H9 (cell line): ENCODE results near the gene AFDN. TPM values are rescaled to one million over a fixed set of nuclear protein-coding genes. Genes with fewer than 3 reads are reported as not detected.

Experiments
- DNase-seq: peaks from one replicate; pipeline ENCODE4 v3.0.0-alpha.2; 2017
- H2AFZ ChIP-seq: one replicate; pipeline ENCODE4 v1.6.1; 2013; ENCODE audit warnings: mild to moderate bottlenecking, low read length, control low read depth, moderate library complexity
- H2AK5ac ChIP-seq: 2 replicates; pipeline ENCODE4 v1.6.1; 2013; ENCODE audit warnings: low read length, control low read depth, mixed read lengths; ENCODE audit not compliant: insufficient read length
- H2BK120ac ChIP-seq: one replicate; pipeline ENCODE4 v1.6.1; 2013; ENCODE audit warnings: low read depth, mild to moderate bottlenecking, low read length, control low read depth, inconsistent platforms; ENCODE audit not compliant: poor library complexity, severe bottlenecking
- H2BK12ac ChIP-seq: 2 replicates; pipeline ENCODE4 v1.6.1; 2013; ENCODE audit warnings: low read length, control low read depth, mixed read lengths, low read depth; ENCODE audit not compliant: insufficient read length
- H2BK15ac ChIP-seq: 2 replicates; pipeline ENCODE4 v1.6.1; 2013; ENCODE audit warnings: low read depth, low read length, control low read depth
- H2BK20ac ChIP-seq: one replicate; pipeline ENCODE4 v1.6.1; 2013; ENCODE audit warnings: low read depth, mild to moderate bottlenecking, low read length, control low read depth, inconsistent platforms; ENCODE audit not compliant: poor library complexity, severe bottlenecking
- H2BK5ac ChIP-seq: 2 replicates; pipeline ENCODE4 v1.6.1; 2013; ENCODE audit warnings: low read length, control low read depth, mixed read lengths; ENCODE audit not compliant: insufficient read length
- H3K14ac ChIP-seq: 2 replicates; pipeline ENCODE4 v1.6.1; 2013; ENCODE audit warnings: low read length, control low read depth; ENCODE audit not compliant: insufficient read depth
- H3K18ac ChIP-seq: 2 replicates; pipeline ENCODE4 v1.6.1; 2013; ENCODE audit warnings: low read depth, mild to moderate bottlenecking, mixed read lengths, low read length, control low read depth; ENCODE audit not compliant: insufficient read length
- H3K23ac ChIP-seq: 2 replicates; pipeline ENCODE4 v1.6.1; 2013; ENCODE audit warnings: low read length, control low read depth, mixed read lengths, low read depth; ENCODE audit not compliant: insufficient read length
- H3K23me2 ChIP-seq: 2 replicates; pipeline ENCODE4 v1.6.1; 2013; ENCODE audit warnings: low read depth, mild to moderate bottlenecking, mixed read lengths, low read length, control low read depth; ENCODE audit not compliant: insufficient read length, poor library complexity, severe bottlenecking
- H3K27ac ChIP-seq: 2 replicates; pipeline ENCODE4 v1.5.1; 2013; ENCODE audit warnings: low read length, control low read depth, mixed read lengths, low read depth; ENCODE audit not compliant: insufficient read length
- H3K27me3 ChIP-seq: 2 replicates; pipeline ENCODE4 v1.6.1; 2013; ENCODE audit warnings: low read length, control low read depth, inconsistent platforms; ENCODE audit not compliant: insufficient read depth
- H3K4ac ChIP-seq: 2 replicates; pipeline ENCODE4 v1.6.1; 2013; ENCODE audit warnings: low read depth, mild to moderate bottlenecking, control low read depth, inconsistent platforms, low read length, moderate library complexity
- H3K4me1 ChIP-seq: 2 replicates; pipeline ENCODE4 v1.6.1; 2013; ENCODE audit warnings: low read length, control low read depth, inconsistent platforms; ENCODE audit not compliant: insufficient read depth
- H3K4me2 ChIP-seq: 2 replicates; pipeline ENCODE4 v1.6.1; 2013; ENCODE audit warnings: low read length, control low read depth, mixed read lengths; ENCODE audit not compliant: insufficient read length, insufficient read depth
- H3K56ac ChIP-seq: 2 replicates; pipeline ENCODE4 v1.6.1; 2013; ENCODE audit warnings: low read depth, mild to moderate bottlenecking, mixed read lengths, low read length, control low read depth; ENCODE audit not compliant: insufficient read length
- H3K79me1 ChIP-seq: 2 replicates; pipeline ENCODE4 v1.6.1; 2013; ENCODE audit warnings: low read depth, mild to moderate bottlenecking, moderate library complexity, low read length, control low read depth, inconsistent platforms; ENCODE audit not compliant: insufficient read depth, poor library complexity, severe bottlenecking
- H3K79me2 ChIP-seq: 2 replicates; pipeline ENCODE4 v1.6.1; 2013; ENCODE audit warnings: low read length, control low read depth, inconsistent platforms; ENCODE audit not compliant: insufficient read depth
- H3K9ac ChIP-seq: 2 replicates; pipeline ENCODE4 v1.6.1; 2013; ENCODE audit warnings: low read length, control low read depth, mixed read lengths; ENCODE audit not compliant: insufficient read length; ENCODE audit errors: extremely low read depth
- H3K9me3 ChIP-seq: one replicate; pipeline ENCODE4 v1.6.1; 2013; ENCODE audit warnings: low read depth, low read length, inconsistent platforms; ENCODE audit not compliant: control insufficient read depth
- H3T11ph ChIP-seq: one replicate; pipeline ENCODE4 v1.6.1; 2013; ENCODE audit warnings: mild to moderate bottlenecking, low read length, control low read depth, inconsistent platforms
- H4K20me1 ChIP-seq: one replicate; pipeline ENCODE4 v1.6.1; 2013; ENCODE audit not compliant: control insufficient read depth, insufficient read length, insufficient read depth
- H4K5ac ChIP-seq: 2 replicates; pipeline ENCODE4 v1.6.1; 2013; ENCODE audit warnings: low read depth, mild to moderate bottlenecking, mixed read lengths, low read length, control low read depth; ENCODE audit not compliant: insufficient read length
- H4K8ac ChIP-seq: replicated peaks from 2 replicates; pipeline ENCODE4 v1.6.1; 2013; ENCODE audit warnings: low read length, control low read depth, mixed read lengths, low read depth; ENCODE audit not compliant: insufficient read length
- H4K91ac ChIP-seq: 2 replicates; pipeline ENCODE4 v1.6.1; 2013; ENCODE audit warnings: low read depth, mild to moderate bottlenecking, moderate library complexity, mixed read lengths, low read length, control low read depth; ENCODE audit not compliant: insufficient read length
- H3K27ac Mint-ChIP-seq, 3 experiments: 2 replicates in 2 of 3; 3 replicates in 1 of 3; pipeline ENCODE4 v1.8.0; 2020 to 2021; ENCODE audit warnings: mixed read lengths in 3 of 3, mild to moderate bottlenecking in 1 of 3, moderate library complexity in 1 of 3
- H3K27me3 Mint-ChIP-seq: 2 replicates; pipeline ENCODE4 v1.8.0; 2021; ENCODE audit warnings: low read depth, mild to moderate bottlenecking, moderate library complexity, mixed read lengths
- H3K36me3 Mint-ChIP-seq, 3 experiments: 2 replicates in 2 of 3; 3 replicates in 1 of 3; pipeline ENCODE4 v1.8.0; 2020 to 2021; ENCODE audit warnings: low read depth in 3 of 3, mixed read lengths in 3 of 3; ENCODE audit not compliant: insufficient read depth in 1 of 3
- H3K4me1 Mint-ChIP-seq, 2 experiments: 2 replicates each; pipeline ENCODE4 v1.8.0; 2020; ENCODE audit warnings: mixed read lengths in 2 of 2
- H3K4me3 Mint-ChIP-seq, 2 experiments: 2 replicates in 1 of 2; 3 replicates in 1 of 2; pipeline ENCODE4 v1.8.0; 2020 to 2021; ENCODE audit warnings: mild to moderate bottlenecking in 2 of 2, mixed read lengths in 2 of 2, moderate library complexity in 1 of 2
- H3K9me3 Mint-ChIP-seq, 2 experiments: 2 replicates in 1 of 2; 3 replicates in 1 of 2; pipeline ENCODE4 v1.8.0; 2020; ENCODE audit warnings: mild to moderate bottlenecking in 2 of 2, mixed read lengths in 2 of 2, moderate library complexity in 1 of 2
- CTCF ChIP-seq: fragments of 200-600 bp; sonication (generic); conservative IDR thresholded peaks from 3 replicates; pipeline ENCODE4 v1.8.0; 2021; ENCODE audit warnings: antibody characterized with exemption, mild to moderate bottlenecking
- WGBS: extraction: QIAGEN DNeasy Blood & Tissue Kit; methylation state at CpG from one replicate; pipeline ENCODE4 v1.1.7; 2013; ENCODE audit warnings: missing lambda C conversion rate, low lambda C conversion rate, mixed read lengths; ENCODE audit not compliant: insufficient read length; ENCODE audit errors: extremely low coverage; 5-methylcytosine and 5-hydroxymethylcytosine counted together
- total RNA-seq: library from RNA; stranded (reverse); gene quantifications from 2 replicates; pipeline ENCODE4 v1.2.1, GENCODE V29; 2021

Gene AFDN
- total RNA-seq, 1 experiment from 2014 or later = 157 TPM

- Histone ChIP-seq H3K14ac (no peak overlapping the region), H3K23me2 (no peaks in the 10 kb centered on the region), H4K8ac (no peak overlapping the region), H3K9me3 (no peaks in the 10 kb centered on the region), H2BK12ac (no peak overlapping the region), H3K18ac (no peak overlapping the region), H3K4me2 (no peak overlapping the region), H3K4ac (no peak overlapping the region), H3K27me3 (no peaks in the 10 kb centered on the region), H2AFZ (no peak overlapping the region), H4K5ac (no peak overlapping the region), H2BK20ac (no peak overlapping the region), H2BK5ac (no peak overlapping the region), H2AK5ac (no peak overlapping the region), H3K23ac (no peak overlapping the region), H2BK120ac (no peak overlapping the region), H3K4me1 (peaks cover 4% of the 10 kb centered on the region; the same call in 1 of the 2 replicates), H2BK15ac (no peak overlapping the region), H4K20me1 (no peaks in the 10 kb centered on the region), H3K56ac (no peak overlapping the region), H3K27ac (no peak overlapping the region), H4K91ac (no peak overlapping the region), H3K9ac (no peak overlapping the region), H3K79me1 (peaks cover 5% of the 10 kb centered on the region), H3K79me2 (no peaks in the 10 kb centered on the region), H3T11ph (no peak overlapping the region)
- no peak overlapping the region for H3K4me3 Mint-ChIP-seq
- H3K36me3 Mint-ChIP-seq = peaks cover 6 to 48% (median 47%) of the 10 kb centered on the region in 3 experiments; a peak in 6 of 7 replicates
- TF ChIP-seq CTCF = no peak
- DNase-seq = no peak
- WGBS = no CpG with 5 or more reads among the region's 3 CpGs
- no peak overlapping the region for H3K27ac Mint-ChIP-seq
- H3K9me3 Mint-ChIP-seq = no peaks in the 10 kb centered on the region
- peaks cover 4 to 5% of the 10 kb centered on the region in 2 experiments; a peak in 3 of 4 replicates for H3K4me1 Mint-ChIP-seq
- no peaks in the 10 kb centered on the region for H3K27me3 Mint-ChIP-seq
Measured at GRCh38 chr6:167933290-167933689, 106.6 kb downstream of the AFDN start.
